ENCODE results near the gene CMTM7. TPM values are rescaled to one million over a fixed set of nuclear protein-coding genes. Genes with fewer than 3 reads are reported as not detected.

CMTM7 gene
- total RNA-seq, 2 experiments from 2014 or later: 31.5 to 35.2 TPM

DNA sequence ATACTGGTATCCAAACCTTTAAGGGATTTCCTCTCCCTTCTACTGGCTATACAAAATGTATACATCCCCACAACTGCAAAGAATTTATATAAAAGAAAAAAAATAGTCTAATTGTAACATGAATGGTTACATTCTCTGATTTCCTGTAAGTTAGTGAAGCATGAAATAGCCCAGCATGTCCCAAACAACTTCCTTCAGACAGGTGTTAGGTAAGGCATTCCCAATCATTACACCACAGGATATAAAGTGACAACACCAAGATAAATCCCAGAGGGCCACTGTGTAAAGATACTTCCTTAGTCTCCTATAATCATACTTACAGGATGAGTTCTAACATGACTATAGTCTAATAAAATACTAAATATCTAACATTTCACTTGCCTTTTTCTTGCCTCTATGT, 103.4 kb downstream of the CMTM7 start:
- no peaks in the 10 kb centered on the region for H3K27me3 ChIP-seq (ENCODE audit: control insufficient read depth in 1 of 2, insufficient read depth in 2 of 2, low read length in 2 of 2)
- no peak overlapping the region for H3K27ac Mint-ChIP-seq

DNA sequence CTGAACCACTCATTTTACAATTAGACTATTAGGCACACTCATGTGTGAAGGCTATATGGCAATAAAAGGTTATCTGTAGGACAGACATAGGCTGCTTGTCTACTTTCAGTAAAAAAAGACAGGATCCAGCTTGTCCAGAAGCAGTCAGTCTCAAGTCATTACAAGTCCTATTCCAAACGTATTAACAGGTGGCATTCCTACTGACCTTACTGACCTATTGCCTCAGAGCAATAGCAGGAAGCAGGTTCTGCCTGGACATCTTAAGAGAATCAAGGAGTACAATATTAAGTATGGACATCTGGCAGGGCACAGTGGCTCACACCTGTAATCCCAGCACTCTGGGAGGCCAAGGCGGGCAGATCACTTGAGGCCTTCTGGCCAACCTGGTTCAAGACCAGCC, 104.0 kb downstream of the CMTM7 start:
- Mint-ChIP-seq H3K4me3 (no peak overlapping the region), H3K36me3 (ENCODE audit: low read depth) (peaks cover 32% of the 10 kb centered on the region), H3K9me3 (no peaks in the 10 kb centered on the region), H3K27ac (no peak overlapping the region), H3K4me1 (ENCODE audit: low read depth) (peaks cover 41% of the 10 kb centered on the region), H3K27me3 (no peaks in the 10 kb centered on the region)
- intact Hi-C loops (cut with DNase I, micrococcal nuclease): no loop called here
- ATAC-seq (ENCODE audit: poor library complexity) (no peak), DNase-seq (no peak)
- CTCF ChIA-PET: interaction anchor here (0.7 kb wide), 1 partner anchor 87 kb away, joined by 3 read pairs; no protein-coding TSS in a partner anchor
- H3K9me3 ChIP-seq (ENCODE audit: control insufficient read depth in 1 of 2, insufficient read depth in 1 of 2, low read length in 2 of 2): no peaks in the 10 kb centered on the region
- H3K36me3 ChIP-seq (ENCODE audit: insufficient read depth, low read length): peaks cover 8% of the 10 kb centered on the region
- no peaks in the 10 kb centered on the region for H3K27me3 ChIP-seq (ENCODE audit: control insufficient read depth in 1 of 2, insufficient read depth in 2 of 2, low read length in 2 of 2)
- POLR2A ChIA-PET: no interaction called here
- H3K4me3 ChIP-seq (ENCODE audit: low read length): no peak overlapping the region
- TF ChIP-seq, protein P1, sequence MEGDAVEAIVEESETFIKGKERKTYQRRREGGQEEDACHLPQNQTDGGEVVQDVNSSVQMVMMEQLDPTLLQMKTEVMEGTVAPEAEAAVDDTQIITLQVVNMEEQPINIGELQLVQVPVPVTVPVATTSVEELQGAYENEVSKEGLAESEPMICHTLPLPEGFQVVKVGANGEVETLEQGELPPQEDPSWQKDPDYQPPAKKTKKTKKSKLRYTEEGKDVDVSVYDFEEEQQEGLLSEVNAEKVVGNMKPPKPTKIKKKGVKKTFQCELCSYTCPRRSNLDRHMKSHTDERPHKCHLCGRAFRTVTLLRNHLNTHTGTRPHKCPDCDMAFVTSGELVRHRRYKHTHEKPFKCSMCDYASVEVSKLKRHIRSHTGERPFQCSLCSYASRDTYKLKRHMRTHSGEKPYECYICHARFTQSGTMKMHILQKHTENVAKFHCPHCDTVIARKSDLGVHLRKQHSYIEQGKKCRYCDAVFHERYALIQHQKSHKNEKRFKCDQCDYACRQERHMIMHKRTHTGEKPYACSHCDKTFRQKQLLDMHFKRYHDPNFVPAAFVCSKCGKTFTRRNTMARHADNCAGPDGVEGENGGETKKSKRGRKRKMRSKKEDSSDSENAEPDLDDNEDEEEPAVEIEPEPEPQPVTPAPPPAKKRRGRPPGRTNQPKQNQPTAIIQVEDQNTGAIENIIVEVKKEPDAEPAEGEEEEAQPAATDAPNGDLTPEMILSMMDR (IDR thresholded peaks at IDR 0.05): no peak
- H3K4me1 ChIP-seq (ENCODE audit: insufficient read depth, low read length): peaks cover 32% of the 10 kb centered on the region
- H3K27ac ChIP-seq (ENCODE audit: low read depth in 1 of 2, low read length in 2 of 2): no peak overlapping the region

More for the DNA sequence above, 103.4 kb downstream of the CMTM7 start:
- TF ChIP-seq, protein P1 (IDR thresholded peaks at IDR 0.05): no peak
- no peaks in the 10 kb centered on the region for H3K9me3 ChIP-seq (ENCODE audit: control insufficient read depth in 1 of 2, insufficient read depth in 1 of 2, low read length in 2 of 2)
- Mint-ChIP-seq H3K36me3 (ENCODE audit: low read depth) (peaks cover 29% of the 10 kb centered on the region), H3K4me3 (no peak overlapping the region), H3K27me3 (no peaks in the 10 kb centered on the region), H3K9me3 (no peaks in the 10 kb centered on the region), H3K4me1 (ENCODE audit: low read depth) (peaks cover 36% of the 10 kb centered on the region)
- no peak overlapping the region for H3K27ac ChIP-seq (ENCODE audit: low read depth in 1 of 2, low read length in 2 of 2)
- intact Hi-C loops (cut with DNase I, micrococcal nuclease): no loop called here
- no peak for ATAC-seq (ENCODE audit: poor library complexity)
- ChIA-PET POLR2A (no interaction called here), CTCF (no interaction called here)
- H3K4me3 ChIP-seq (ENCODE audit: low read length): no peak overlapping the region
- peaks cover 32% of the 10 kb centered on the region for H3K4me1 ChIP-seq (ENCODE audit: insufficient read depth, low read length)
- no peak for DNase-seq
- peaks cover 11% of the 10 kb centered on the region for H3K36me3 ChIP-seq (ENCODE audit: insufficient read depth, low read length)

DNA sequence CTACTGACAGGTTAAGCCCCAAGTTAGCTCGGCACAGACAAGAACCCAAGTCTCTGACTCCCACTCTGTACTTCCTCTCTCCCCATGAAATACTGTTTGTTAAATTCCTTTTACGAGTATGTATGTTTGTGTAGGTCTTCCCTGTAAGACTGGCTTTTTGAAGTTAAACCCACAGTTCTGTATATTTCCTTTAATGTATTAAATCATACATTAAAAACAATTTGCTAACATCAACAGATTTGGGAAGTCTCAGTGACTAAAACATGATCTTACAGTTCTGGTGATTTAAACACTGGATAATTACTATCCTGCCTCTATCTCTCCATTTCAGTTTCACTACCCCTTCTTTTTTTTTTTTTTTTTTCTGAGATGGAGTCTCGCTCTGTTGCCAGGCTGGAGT, 106.6 kb downstream of the CMTM7 start:
- peaks cover 62% of the 10 kb centered on the region for H3K4me1 Mint-ChIP-seq (ENCODE audit: low read depth)
- H3K36me3 Mint-ChIP-seq (ENCODE audit: low read depth): peaks cover 48% of the 10 kb centered on the region
- DNase-seq (no peak), ATAC-seq (ENCODE audit: poor library complexity) (no peak)
- H3K4me3 ChIP-seq (ENCODE audit: low read length): no peak overlapping the region
- H3K9me3 ChIP-seq (ENCODE audit: control insufficient read depth in 1 of 2, insufficient read depth in 1 of 2, low read length in 2 of 2): no peaks in the 10 kb centered on the region
- H3K36me3 ChIP-seq (ENCODE audit: insufficient read depth, low read length): no peaks in the 10 kb centered on the region
- peaks cover 36% of the 10 kb centered on the region for H3K4me1 ChIP-seq (ENCODE audit: insufficient read depth, low read length)
- intact Hi-C loops (cut with DNase I, micrococcal nuclease): no loop called here
- no peak overlapping the region for H3K4me3 Mint-ChIP-seq
- TF ChIP-seq, protein P1 (IDR thresholded peaks at IDR 0.05): no peak
- no peak overlapping the region for H3K27ac Mint-ChIP-seq
- no peaks in the 10 kb centered on the region for H3K27me3 Mint-ChIP-seq
- no peaks in the 10 kb centered on the region for H3K27me3 ChIP-seq (ENCODE audit: control insufficient read depth in 1 of 2, insufficient read depth in 2 of 2, low read length in 2 of 2)
- no peak overlapping the region for H3K27ac ChIP-seq (ENCODE audit: low read depth in 1 of 2, low read length in 2 of 2)
- ChIA-PET POLR2A (interaction anchor here (0.6 to 1.1 kb wide), 3 partner anchors 106 to 187 kb away, joined by 3 to 6 read pairs (median 3); partner anchors contain the start of genes CMTM7 and CNOT10), CTCF (interaction anchor here (0.6 to 1.2 kb wide), 4 partner anchors 12 to 283 kb away, joined by 3 to 5 read pairs (median 3); no protein-coding TSS in a partner anchor)
- no peaks in the 10 kb centered on the region for H3K9me3 Mint-ChIP-seq

Data from CD4-positive, alpha-beta T cell (primary cell).